ENCODE measurements around the gene UBALD2. TPM values are rescaled to one million over a fixed set of nuclear protein-coding genes. Genes with fewer than 3 reads are reported as not detected.
A peak's percentile ranks its signal among the peaks of the same experiment; 100 is the strongest.

The UBALD2 gene
- total RNA-seq, 4 donors from 2014 or later: 9.1 to 16.2 (median 12.4) TPM

DNA sequence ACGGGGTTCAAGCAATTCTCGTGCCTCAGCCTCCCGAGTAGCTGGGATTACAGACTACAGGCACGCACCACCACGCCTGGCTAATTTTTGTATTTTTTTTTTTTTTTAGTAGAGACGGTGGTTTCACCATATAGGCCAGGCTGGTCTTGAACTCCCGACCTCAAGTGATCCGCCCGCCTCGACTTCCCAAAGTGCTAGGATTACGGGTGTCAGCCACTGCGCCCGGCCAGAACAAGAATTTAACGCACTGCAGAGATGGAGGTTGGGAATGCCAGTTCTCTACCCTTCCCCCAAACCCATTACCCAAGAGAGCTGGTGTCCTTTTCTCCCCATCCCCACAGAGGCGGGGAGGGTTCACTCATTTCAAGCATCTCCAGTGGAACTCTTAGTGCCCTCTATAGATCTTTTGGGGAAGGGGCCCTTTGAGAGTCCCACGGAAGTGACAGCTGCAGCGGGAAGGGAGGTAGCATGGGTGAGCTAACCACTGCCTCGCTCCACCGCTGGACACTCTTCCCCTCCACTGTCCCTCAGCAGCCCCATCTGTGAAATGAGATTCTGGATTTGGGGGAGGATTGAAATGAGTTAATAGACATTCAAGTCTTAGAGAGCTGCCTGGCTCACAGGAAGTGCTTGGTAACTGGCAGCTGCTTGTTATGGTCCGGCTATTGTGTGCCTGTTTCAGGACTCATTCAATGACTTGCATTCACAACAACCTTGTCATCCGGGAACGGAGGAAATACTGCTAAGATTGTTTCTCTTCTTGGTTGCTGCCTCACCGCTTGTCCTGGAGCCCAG, 3.5 kb upstream of the UBALD2 start:
- intact Hi-C loops (cut with DNase I): no loop called here
- H3K27me3 ChIP-seq: no peaks in the 10 kb centered on the region
- peaks cover 20 to 32% (median 27%) of the 10 kb centered on the region in 4 donors for H3K4me1 ChIP-seq
- H3K27ac ChIP-seq (replicated peaks in 1 of 4): peak overlapping the region; percentile 20 to 50 (median 34)
- TF ChIP-seq POLR2AphosphoS5 (IDR thresholded peaks at IDR 0.05) (peak in 1 of 2 donors; percentile 58), EP300 (IDR thresholded peaks at IDR 0.05) (no peak), POLR2A (IDR thresholded peaks at IDR 0.05; ENCODE audit: low read depth) (no peak)
- TF ChIP-seq, protein P1, sequence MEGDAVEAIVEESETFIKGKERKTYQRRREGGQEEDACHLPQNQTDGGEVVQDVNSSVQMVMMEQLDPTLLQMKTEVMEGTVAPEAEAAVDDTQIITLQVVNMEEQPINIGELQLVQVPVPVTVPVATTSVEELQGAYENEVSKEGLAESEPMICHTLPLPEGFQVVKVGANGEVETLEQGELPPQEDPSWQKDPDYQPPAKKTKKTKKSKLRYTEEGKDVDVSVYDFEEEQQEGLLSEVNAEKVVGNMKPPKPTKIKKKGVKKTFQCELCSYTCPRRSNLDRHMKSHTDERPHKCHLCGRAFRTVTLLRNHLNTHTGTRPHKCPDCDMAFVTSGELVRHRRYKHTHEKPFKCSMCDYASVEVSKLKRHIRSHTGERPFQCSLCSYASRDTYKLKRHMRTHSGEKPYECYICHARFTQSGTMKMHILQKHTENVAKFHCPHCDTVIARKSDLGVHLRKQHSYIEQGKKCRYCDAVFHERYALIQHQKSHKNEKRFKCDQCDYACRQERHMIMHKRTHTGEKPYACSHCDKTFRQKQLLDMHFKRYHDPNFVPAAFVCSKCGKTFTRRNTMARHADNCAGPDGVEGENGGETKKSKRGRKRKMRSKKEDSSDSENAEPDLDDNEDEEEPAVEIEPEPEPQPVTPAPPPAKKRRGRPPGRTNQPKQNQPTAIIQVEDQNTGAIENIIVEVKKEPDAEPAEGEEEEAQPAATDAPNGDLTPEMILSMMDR (IDR thresholded peaks at IDR 0.05): no peak
- no peak for DNase-seq (ENCODE audit: extremely low spot score)
- no peaks in the 10 kb centered on the region for H3K9me3 ChIP-seq
- 83% methylated on average over 23 of the region's 23 CpGs for WGBS
- no peak overlapping the region for H3K4me3 ChIP-seq
- H3K36me3 ChIP-seq: no peaks in the 10 kb centered on the region

- TF ChIP-seq EP300 (IDR thresholded peaks at IDR 0.05) (no peak), POLR2A (IDR thresholded peaks at IDR 0.05; ENCODE audit: low read depth) (no peak), POLR2AphosphoS5 (IDR thresholded peaks at IDR 0.05) (no peak)
- TF ChIP-seq, protein P1 (IDR thresholded peaks at IDR 0.05): no peak
- Histone ChIP-seq H3K4me1 (peaks cover 32 to 45% (median 40%) of the 10 kb centered on the region in 4 donors), H3K4me3 (no peak overlapping the region), H3K27me3 (no peaks in the 10 kb centered on the region), H3K36me3 (no peaks in the 10 kb centered on the region), H3K27ac (replicated peaks in 1 of 4) (peak overlapping the region; percentile 20 to 50 (median 34)), H3K9me3 (no peaks in the 10 kb centered on the region)
- DNase-seq (ENCODE audit: extremely low spot score): no peak
- intact Hi-C loops (cut with DNase I): no loop called here
- WGBS: 63% methylated on average over 9 of the region's 9 CpGs
These were observed 2.3 kb upstream of the UBALD2 start for GRCh38 chr17:76262732-76263344.

DNA sequence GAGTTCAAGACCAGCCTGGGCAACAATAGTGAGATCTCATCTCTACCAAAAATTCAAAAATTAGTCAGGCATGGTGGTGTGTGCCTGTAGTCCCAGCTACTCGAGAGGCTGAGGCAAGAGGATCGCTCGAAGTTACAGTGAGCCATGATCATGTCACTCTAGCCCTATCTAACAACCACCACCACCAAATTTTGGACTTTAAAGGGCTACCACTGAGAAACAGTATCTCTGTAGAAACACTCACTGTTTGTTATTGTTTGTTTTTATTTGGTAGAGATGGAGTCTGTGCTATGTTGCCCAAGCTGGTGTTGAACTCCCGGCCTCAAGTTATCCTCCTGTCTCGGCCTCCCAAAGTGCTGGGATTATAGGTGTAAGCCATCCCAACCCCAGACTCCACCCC, 1.3 kb upstream of the UBALD2 start:
- intact Hi-C loops (cut with DNase I): no loop called here
- Histone ChIP-seq H3K27ac (replicated peaks in 1 of 4) (peak overlapping the region; percentile 72 to 91 (median 81)), H3K4me1 (peaks cover 42 to 55% (median 50%) of the 10 kb centered on the region in 4 donors), H3K9me3 (no peaks in the 10 kb centered on the region), H3K4me3 (no peak overlapping the region), H3K27me3 (no peaks in the 10 kb centered on the region), H3K36me3 (peaks cover 0 to 1% (median under 1%) of the 10 kb centered on the region in 4 donors)
- TF ChIP-seq EP300 (IDR thresholded peaks at IDR 0.05): no peak
- TF ChIP-seq POLR2AphosphoS5 (IDR thresholded peaks at IDR 0.05): no peak
- WGBS: 92% methylated on average over 5 of the region's 5 CpGs
- DNase-seq (ENCODE audit: extremely low spot score): no peak

DNA sequence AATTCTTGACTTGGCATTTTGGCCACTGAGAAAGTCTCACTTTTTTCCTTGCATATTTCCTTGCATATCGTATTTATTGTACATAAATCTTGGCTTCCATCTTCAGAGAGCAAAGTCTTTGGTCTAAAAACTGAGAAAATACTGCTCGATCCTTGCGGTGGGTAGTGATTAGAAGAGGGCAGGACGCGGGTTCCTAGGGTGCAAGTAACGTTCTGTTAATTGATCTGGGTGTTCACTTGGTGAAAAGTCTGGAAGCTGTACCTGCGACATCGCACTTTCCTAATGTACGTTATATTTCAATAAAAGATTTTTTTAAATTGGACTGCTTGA, 758 bp upstream of the UBALD2 start:
- no peak for DNase-seq (ENCODE audit: extremely low spot score)
- Histone ChIP-seq H3K27me3 (no peaks in the 10 kb centered on the region), H3K27ac (replicated peaks in 1 of 4) (peak overlapping the region; percentile 72 to 91 (median 81)), H3K9me3 (no peaks in the 10 kb centered on the region), H3K36me3 (peaks cover 0 to 6% (median 5%) of the 10 kb centered on the region in 4 donors), H3K4me1 (peaks cover 47 to 60% (median 54%) of the 10 kb centered on the region in 4 donors), H3K4me3 (peak overlapping the region; percentile 9 to 100 (median 18))
- 37% methylated on average over 9 of the region's 9 CpGs for WGBS
- TF ChIP-seq POLR2A (IDR thresholded peaks at IDR 0.05; ENCODE audit: low read depth): no peak
- TF ChIP-seq EP300 (IDR thresholded peaks at IDR 0.05): no peak
- TF ChIP-seq, protein P1 (IDR thresholded peaks at IDR 0.05): no peak
- no peak for TF ChIP-seq POLR2AphosphoS5 (IDR thresholded peaks at IDR 0.05)
- intact Hi-C loops (cut with DNase I): no loop called here

GRCh38 chr17:76265624-76266243, 586 bp downstream of the UBALD2 start:
- no peak for DNase-seq (ENCODE audit: extremely low spot score)
- intact Hi-C loops (cut with DNase I): no loop called here
- no CpG with 5 or more reads among the region's 76 CpGs for WGBS

More at GRCh38 chr17:76265624-76266243, 586 bp downstream of the UBALD2 start:
- H3K4me1 ChIP-seq: peaks cover 52 to 69% (median 62%) of the 10 kb centered on the region in 4 donors
- no peaks in the 10 kb centered on the region for H3K9me3 ChIP-seq
- peak overlapping the region; percentile 91 to 96 (median 94) for H3K27ac ChIP-seq (replicated peaks in 1 of 4)
- TF ChIP-seq EP300 (IDR thresholded peaks at IDR 0.05) (no peak), POLR2A (IDR thresholded peaks at IDR 0.05; ENCODE audit: low read depth) (no peak), POLR2AphosphoS5 (IDR thresholded peaks at IDR 0.05) (peak; percentile 17 to 27)
- TF ChIP-seq, protein P1 (IDR thresholded peaks at IDR 0.05): no peak
- H3K4me3 ChIP-seq: peak overlapping the region; percentile 98 to 100 (median 100)
- no peaks in the 10 kb centered on the region for H3K27me3 ChIP-seq
- peaks cover 0 to 20% (median 17%) of the 10 kb centered on the region in 4 donors for H3K36me3 ChIP-seq
